RPMI8226 (cell line): ENCODE data around the gene SOHLH1.

ENCODE experiments used
- DNase-seq: peaks from one replicate; pipeline ENCODE4 v3.0.0-alpha.2; 2015

The SOHLH1 gene

GRCh38 chr9:135728436-135729110, 29.3 kb upstream of the SOHLH1 start:
- no peak for DNase-seq

- no peak for DNase-seq
Measured at GRCh38 chr9:135727257-135727875, 28.1 kb upstream of the SOHLH1 start.

GRCh38 chr9:135726138-135726853, 27.0 kb upstream of the SOHLH1 start:
- DNase-seq = peak; percentile 47

- DNase-seq = no peak
Measured at GRCh38 chr9:135724186-135724787, 25.0 kb upstream of the SOHLH1 start.

GRCh38 chr9:135722365-135722764, 23.1 kb upstream of the SOHLH1 start:
- DNase-seq = no peak

GRCh38 chr9:135719472-135719871, 20.2 kb upstream of the SOHLH1 start:
- DNase-seq = no peak

- peak; percentile 60 for DNase-seq
Measured at GRCh38 chr9:135718616-135719015, 19.3 kb upstream of the SOHLH1 start.

- no peak for DNase-seq
Measured at GRCh38 chr9:135717410-135717809, 18.1 kb upstream of the SOHLH1 start.

GRCh38 chr9:135716045-135716444, 16.8 kb upstream of the SOHLH1 start:
- no peak for DNase-seq

GRCh38 chr9:135715056-135715595, 15.8 kb upstream of the SOHLH1 start:
- no peak for DNase-seq

GRCh38 chr9:135714242-135715055, 15.2 kb upstream of the SOHLH1 start:
- DNase-seq = no peak

GRCh38 chr9:135712613-135713295, 13.5 kb upstream of the SOHLH1 start:
- DNase-seq = no peak

- DNase-seq = no peak
Measured at GRCh38 chr9:135711881-135712280, 12.6 kb upstream of the SOHLH1 start.

GRCh38 chr9:135711391-135711790, 12.1 kb upstream of the SOHLH1 start:
- peak; percentile 87 for DNase-seq

- DNase-seq = no peak
Measured at GRCh38 chr9:135708164-135708563, 8.9 kb upstream of the SOHLH1 start.

- no peak for DNase-seq
Measured at GRCh38 chr9:135707252-135708138, 8.2 kb upstream of the SOHLH1 start.

- DNase-seq = peak; percentile 61
Measured at GRCh38 chr9:135706288-135706687, 7.0 kb upstream of the SOHLH1 start.

GRCh38 chr9:135705376-135705775, 6.1 kb upstream of the SOHLH1 start:
- DNase-seq = peak; percentile 91

- no peak for DNase-seq
Measured at GRCh38 chr9:135704483-135704882, 5.2 kb upstream of the SOHLH1 start.

GRCh38 chr9:135703726-135704125, 4.4 kb upstream of the SOHLH1 start:
- no peak for DNase-seq
